ENCODE measurements around the gene GRB14.

DNA sequence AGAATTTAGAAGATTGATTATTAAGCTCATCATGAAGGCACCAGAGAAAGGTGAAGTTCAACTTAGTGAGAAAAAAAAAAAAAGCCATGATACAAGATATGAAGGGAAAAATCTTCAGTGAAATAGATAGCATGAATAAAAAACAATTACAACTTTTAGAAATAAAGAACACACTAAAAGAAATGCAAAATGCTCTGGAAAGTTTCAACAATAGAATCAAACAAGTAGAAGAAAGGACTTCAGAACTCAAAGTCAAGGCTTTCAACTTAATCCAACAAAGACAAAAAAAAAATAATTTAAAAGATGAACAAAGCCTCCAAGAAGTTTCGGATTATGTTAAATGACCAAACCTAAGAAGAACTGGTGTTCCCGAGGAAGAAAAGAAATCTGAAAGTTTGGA is 105.5 kb downstream of the GRB14 start:
- TF ChIP-seq CTCF (conservative IDR thresholded peaks at IDR 0.05 in 1 of 2, IDR thresholded peaks at IDR 0.05 in 1 of 2; ENCODE audit: low read depth in 1 of 2, low read length in 2 of 2): no peak
- TF ChIP-seq EZH2 (IDR thresholded peaks at IDR 0.05; ENCODE audit: low read length, missing control alignments): no peak
